ENCODE measurements around the gene SOX4.

GRCh38 chr6:21603082-21603952 is 9.8 kb downstream of the SOX4 start:
- no peak for TF ChIP-seq EP300 (IDR thresholded peaks at IDR 0.05)
- TF ChIP-seq, protein P1, sequence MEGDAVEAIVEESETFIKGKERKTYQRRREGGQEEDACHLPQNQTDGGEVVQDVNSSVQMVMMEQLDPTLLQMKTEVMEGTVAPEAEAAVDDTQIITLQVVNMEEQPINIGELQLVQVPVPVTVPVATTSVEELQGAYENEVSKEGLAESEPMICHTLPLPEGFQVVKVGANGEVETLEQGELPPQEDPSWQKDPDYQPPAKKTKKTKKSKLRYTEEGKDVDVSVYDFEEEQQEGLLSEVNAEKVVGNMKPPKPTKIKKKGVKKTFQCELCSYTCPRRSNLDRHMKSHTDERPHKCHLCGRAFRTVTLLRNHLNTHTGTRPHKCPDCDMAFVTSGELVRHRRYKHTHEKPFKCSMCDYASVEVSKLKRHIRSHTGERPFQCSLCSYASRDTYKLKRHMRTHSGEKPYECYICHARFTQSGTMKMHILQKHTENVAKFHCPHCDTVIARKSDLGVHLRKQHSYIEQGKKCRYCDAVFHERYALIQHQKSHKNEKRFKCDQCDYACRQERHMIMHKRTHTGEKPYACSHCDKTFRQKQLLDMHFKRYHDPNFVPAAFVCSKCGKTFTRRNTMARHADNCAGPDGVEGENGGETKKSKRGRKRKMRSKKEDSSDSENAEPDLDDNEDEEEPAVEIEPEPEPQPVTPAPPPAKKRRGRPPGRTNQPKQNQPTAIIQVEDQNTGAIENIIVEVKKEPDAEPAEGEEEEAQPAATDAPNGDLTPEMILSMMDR (IDR thresholded peaks at IDR 0.05): no peak
- no peak for TF ChIP-seq POLR2A (IDR thresholded peaks at IDR 0.05)
